Measurements from ENCODE around the gene DPYSL4. TPM values are rescaled to one million over a fixed set of nuclear protein-coding genes. Genes with fewer than 3 reads are reported as not detected.

Gene DPYSL4
- total RNA-seq, 6 donors from 2014 or later, result 0.11 to 2.2 (median 0.79) TPM; not detected in 1

DNA sequence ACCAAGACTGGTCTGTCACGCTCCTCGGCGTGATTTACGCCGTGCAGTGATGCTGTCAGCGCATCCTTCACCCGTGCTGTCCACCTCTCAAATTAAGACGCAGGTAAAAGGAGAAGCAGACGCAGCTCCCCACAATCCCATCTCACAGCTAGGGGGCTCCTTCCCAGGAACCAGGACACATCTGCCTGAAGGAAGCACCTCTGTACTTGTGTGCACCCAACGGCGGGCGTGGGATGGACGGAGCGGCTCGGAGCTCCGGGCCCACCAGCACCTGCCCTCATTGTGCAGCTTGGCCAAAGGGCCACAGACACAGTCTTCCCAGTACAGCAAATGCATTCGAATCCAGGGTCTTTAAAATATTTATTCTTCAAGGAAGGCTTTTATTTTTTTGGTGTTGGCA is 65.7 kb downstream of the DPYSL4 start:
- H3K4me3 ChIP-seq, result no peak overlapping the region
- 95 to 97% methylated on average over 17 of the region's 17 CpGs for WGBS, 2 donors
- ATAC-seq (ENCODE audit: low FRiP score in 2 of 2), result no peak
- no peaks in the 10 kb centered on the region for H3K27me3 ChIP-seq
- TF ChIP-seq, protein P1, sequence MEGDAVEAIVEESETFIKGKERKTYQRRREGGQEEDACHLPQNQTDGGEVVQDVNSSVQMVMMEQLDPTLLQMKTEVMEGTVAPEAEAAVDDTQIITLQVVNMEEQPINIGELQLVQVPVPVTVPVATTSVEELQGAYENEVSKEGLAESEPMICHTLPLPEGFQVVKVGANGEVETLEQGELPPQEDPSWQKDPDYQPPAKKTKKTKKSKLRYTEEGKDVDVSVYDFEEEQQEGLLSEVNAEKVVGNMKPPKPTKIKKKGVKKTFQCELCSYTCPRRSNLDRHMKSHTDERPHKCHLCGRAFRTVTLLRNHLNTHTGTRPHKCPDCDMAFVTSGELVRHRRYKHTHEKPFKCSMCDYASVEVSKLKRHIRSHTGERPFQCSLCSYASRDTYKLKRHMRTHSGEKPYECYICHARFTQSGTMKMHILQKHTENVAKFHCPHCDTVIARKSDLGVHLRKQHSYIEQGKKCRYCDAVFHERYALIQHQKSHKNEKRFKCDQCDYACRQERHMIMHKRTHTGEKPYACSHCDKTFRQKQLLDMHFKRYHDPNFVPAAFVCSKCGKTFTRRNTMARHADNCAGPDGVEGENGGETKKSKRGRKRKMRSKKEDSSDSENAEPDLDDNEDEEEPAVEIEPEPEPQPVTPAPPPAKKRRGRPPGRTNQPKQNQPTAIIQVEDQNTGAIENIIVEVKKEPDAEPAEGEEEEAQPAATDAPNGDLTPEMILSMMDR (IDR thresholded peaks at IDR 0.05), result no peak
- TF ChIP-seq POLR2AphosphoS5 (IDR thresholded peaks at IDR 0.05) (no peak), POLR2A (IDR thresholded peaks at IDR 0.05) (no peak), EP300 (IDR thresholded peaks at IDR 0.05) (no peak)
- DNase-seq, result peak in 1 of 2 donors; percentile 69
- H3K36me3 ChIP-seq, result no peaks in the 10 kb centered on the region
- peaks cover 0 to 38% (median 2%) of the 10 kb centered on the region in 4 donors for H3K4me1 ChIP-seq
- no peaks in the 10 kb centered on the region for H3K9me3 ChIP-seq
- no peak overlapping the region for H3K27ac ChIP-seq

DNA sequence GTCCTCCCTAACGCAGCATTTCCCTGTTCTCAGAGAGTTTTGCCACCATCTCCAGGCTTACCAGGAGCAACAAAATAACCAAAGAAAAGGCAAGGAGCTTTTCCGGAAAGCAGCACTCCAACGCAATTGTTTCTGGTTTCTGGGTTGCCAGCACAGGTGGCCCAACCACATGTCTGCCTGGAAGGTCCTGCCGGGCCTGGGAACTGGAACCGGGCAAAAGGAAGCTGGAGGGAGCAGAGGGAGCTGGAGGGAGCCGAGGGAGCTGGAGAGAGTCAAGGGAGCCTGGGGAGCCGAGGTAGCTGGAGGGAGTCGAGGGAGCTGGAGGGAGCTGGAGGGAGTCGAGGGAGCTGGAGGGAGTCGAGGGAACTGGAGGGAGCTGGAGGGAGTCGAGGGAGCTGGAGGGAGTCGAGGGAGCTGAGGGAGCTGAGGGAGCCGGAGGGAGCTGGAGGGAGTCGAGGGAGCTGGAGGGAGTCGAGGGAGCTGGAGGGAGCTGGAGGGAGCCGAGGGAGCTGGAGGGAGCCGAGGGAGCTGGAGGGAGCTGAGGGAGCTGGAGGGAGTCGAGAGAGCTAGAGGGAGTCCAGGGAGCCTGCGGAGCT is 66.4 kb downstream of the DPYSL4 start:
- no peak for TF ChIP-seq POLR2AphosphoS5 (IDR thresholded peaks at IDR 0.05)
- TF ChIP-seq, protein P1 (IDR thresholded peaks at IDR 0.05), result no peak
- TF ChIP-seq POLR2A (IDR thresholded peaks at IDR 0.05), result no peak
- no peak for TF ChIP-seq EP300 (IDR thresholded peaks at IDR 0.05)
- WGBS, 2 donors, result 63 to 73% methylated on average over 17 to 19 of the region's 19 CpGs
- no peak overlapping the region for H3K27ac ChIP-seq

DNA sequence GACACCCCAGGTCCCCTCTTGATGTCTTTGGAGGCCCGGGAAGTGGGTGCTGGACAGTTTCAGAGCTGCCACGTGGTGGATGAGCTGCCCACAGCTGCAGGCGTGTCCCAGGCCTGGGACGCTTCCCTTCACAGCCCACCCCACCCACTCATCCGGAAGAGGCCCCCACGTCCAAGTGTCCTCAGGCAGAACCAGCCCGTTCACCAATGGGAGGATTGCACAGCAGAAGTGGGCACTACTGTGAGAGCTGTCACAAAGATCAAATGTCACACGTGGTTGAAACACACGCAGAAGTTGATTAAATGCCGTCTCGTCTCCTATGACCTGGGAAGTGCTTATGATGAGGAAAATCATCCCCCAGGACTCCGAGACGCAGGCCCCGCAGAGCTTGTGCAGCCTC is 68.1 kb downstream of the DPYSL4 start:
- Histone ChIP-seq H3K36me3 (no peaks in the 10 kb centered on the region), H3K27me3 (no peaks in the 10 kb centered on the region), H3K27ac (no peak overlapping the region), H3K4me1 (peaks cover 0 to 23% (median 0%) of the 10 kb centered on the region in 4 donors), H3K4me3 (no peak overlapping the region), H3K9me3 (no peaks in the 10 kb centered on the region)
- DNase-seq (no peak), ATAC-seq (ENCODE audit: low FRiP score in 2 of 2) (no peak)
- 55 to 76% methylated on average over 10 to 13 of the region's 14 CpGs for WGBS, 2 donors
- no peak for TF ChIP-seq POLR2AphosphoS5 (IDR thresholded peaks at IDR 0.05)

More for the DNA sequence above, 66.4 kb downstream of the DPYSL4 start:
- Histone ChIP-seq H3K36me3 (no peaks in the 10 kb centered on the region), H3K27me3 (no peaks in the 10 kb centered on the region), H3K4me1 (peaks cover 0 to 38% (median 2%) of the 10 kb centered on the region in 4 donors), H3K4me3 (no peak overlapping the region), H3K9me3 (no peaks in the 10 kb centered on the region)
- ATAC-seq (ENCODE audit: low FRiP score in 2 of 2), result no peak
- peak in 1 of 2 donors; percentile 44 for DNase-seq

Other genes starting within 250 kb of the DPYSL4 start
- 100 to 1,000 TPM in 1 of 6 donors, 10 to 100 TPM in 5; 34.6 to 114 (median 51.9) TPM for gene BNIP3, start 205.0 kb upstream of the DPYSL4 start, total RNA-seq
- 1 to 10 TPM in 1 of 6 donors, under 1 TPM in 3, not detected in 2; 0.13 to 3.1 (median 0.52) TPM for gene JAKMIP3, start 121.0 kb upstream of the DPYSL4 start, total RNA-seq
- 10 to 100 TPM in 4 of 6 donors, 1 to 10 TPM in 2; 4.8 to 18.3 (median 15.6) TPM for gene STK32C, start 121.0 kb downstream of the DPYSL4 start, total RNA-seq
- 100 to 1,000 TPM in 1 of 6 donors, 10 to 100 TPM in 3, 1 to 10 TPM in 2; 7.4 to 110 (median 15.1) TPM for gene LRRC27, start 145.2 kb downstream of the DPYSL4 start, total RNA-seq
- 10 to 100 TPM; 20.2 to 54.4 (median 32.9) TPM for gene PWWP2B, start 210.3 kb downstream of the DPYSL4 start, total RNA-seq

All from upper lobe of left lung (tissue), 6 donors.